Upper lobe of left lung (tissue), 6 donors: ENCODE measurements around the gene FAM200A. TPM values are rescaled to one million over a fixed set of nuclear protein-coding genes. Genes with fewer than 3 reads are reported as not detected.

Source experiments
- ATAC-seq, 2 donors: fragments of 200-7000 bp; cut with Tn5 transposase; one replicate each; pipeline ENCODE4 v1.9.1; 2022; ENCODE audit warnings: mild to moderate bottlenecking in 2 of 2, moderate library complexity in 2 of 2; ENCODE audit not compliant: low FRiP score in 2 of 2
- DNase-seq, 2 donors: peaks; one replicate each; pipeline ENCODE4 v3.0.0-alpha.2; 2019 to 2020
- H3K27ac ChIP-seq, 4 donors: fragments of 200-600 bp; sonication (generic); one replicate each; pipeline ENCODE4 v1.5.1; 2016 to 2019
- H3K27me3 ChIP-seq, 4 donors: fragments of 200-600 bp; sonication (generic); one replicate each; pipeline ENCODE4 v1.5.1; 2017 to 2019
- H3K36me3 ChIP-seq, 4 donors: fragments of 200-600 bp; sonication (generic); one replicate each; pipeline ENCODE4 v1.5.1; 2016 to 2019
- H3K4me1 ChIP-seq, 4 donors: fragments of 200-600 bp; sonication (generic); one replicate each; pipeline ENCODE4 v1.5.1; 2018 to 2019
- H3K4me3 ChIP-seq, 4 donors: fragments of 200-600 bp; sonication (generic); one replicate each; pipeline ENCODE4 v1.5.1; 2017 to 2019; ENCODE audit warnings: mild to moderate bottlenecking in 2 of 4, moderate library complexity in 1 of 4
- H3K9me3 ChIP-seq, 4 donors: fragments of 200-600 bp; sonication (generic); one replicate each; pipeline ENCODE4 v1.5.1; 2018 to 2019
- CTCF ChIP-seq, 6 experiments: fragments of 450-650 bp in 4 of 6; fragments of 200-600 bp in 2 of 6; sonication (generic) in 2 of 6; IDR thresholded peaks; one replicate each; pipeline ENCODE4 v1.5.1; 2016 to 2019; ENCODE audit warnings: antibody characterized with exemption in 6 of 6
- EP300 ChIP-seq, 4 donors: sonication (generic); formaldehyde crosslinking; IDR thresholded peaks; one replicate each; pipeline ENCODE4 v1.5.1; 2017; ENCODE audit warnings: antibody characterized with exemption in 4 of 4, control low read depth in 2 of 4
- POLR2A ChIP-seq, 4 donors: fragments of 450-650 bp; IDR thresholded peaks; one replicate each; pipeline ENCODE4 v1.5.1; 2016 to 2017; ENCODE audit warnings: antibody characterized with exemption in 4 of 4, mild to moderate bottlenecking in 2 of 4
- POLR2AphosphoS5 ChIP-seq, 2 donors: sonication (generic); formaldehyde crosslinking; IDR thresholded peaks; one replicate each; pipeline ENCODE4 v1.5.1; 2017; ENCODE audit warnings: antibody characterized with exemption in 2 of 2
- WGBS, 2 donors: methylation state at CpG; one replicate each; pipeline ENCODE4 v1.1.5; 2017 to 2018; 5-methylcytosine and 5-hydroxymethylcytosine counted together
- total RNA-seq, 6 donors: library from RNA; depleted of rRNA in 4 of 6; stranded (reverse); fragments of >200 nt in 4 of 6; gene quantifications; one replicate each; pipeline versions ENCODE4 v1.1.0 to v1.2.1, GENCODE V29; 2016 to 2021
- donor health status: DM: no; HTN: no; CAD: no; lungs with moderate emphysema.
- donor health status: DM: no; HTN: yes; CAD: no; lungs with severe emphysema.

The FAM200A gene
- total RNA-seq, 6 donors from 2014 or later, result 1.7 to 9.9 (median 5.1) TPM

DNA sequence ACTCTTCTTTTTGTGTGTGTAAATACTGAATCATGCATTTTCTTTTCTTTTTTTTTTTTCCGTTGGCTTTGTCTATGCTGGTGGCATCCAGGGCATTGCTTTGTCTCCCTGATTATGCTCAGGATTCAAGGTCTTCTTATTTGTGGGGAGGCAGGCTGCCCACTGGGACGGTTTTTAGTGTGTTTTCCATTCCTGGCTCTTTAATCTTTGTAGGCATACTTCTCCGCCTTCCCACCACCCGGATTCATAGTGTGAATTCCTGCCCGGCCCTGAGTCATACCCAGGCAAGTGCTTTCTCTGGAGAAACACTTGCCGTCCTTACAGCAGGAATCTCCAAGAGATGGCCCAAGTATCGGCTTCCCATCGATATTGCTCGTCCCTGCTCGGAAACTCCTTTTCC is 11.7 kb upstream of the FAM200A start:
- no peak for TF ChIP-seq CTCF (IDR thresholded peaks at IDR 0.05)
- no peak for TF ChIP-seq POLR2AphosphoS5 (IDR thresholded peaks at IDR 0.05)
- Histone ChIP-seq H3K27me3 (no peaks in the 10 kb centered on the region), H3K4me1 (peaks cover 14 to 29% (median 20%) of the 10 kb centered on the region in 4 donors), H3K36me3 (peaks cover 21 to 74% (median 57%) of the 10 kb centered on the region in 4 donors), H3K4me3 (no peak overlapping the region), H3K9me3 (no peaks in the 10 kb centered on the region), H3K27ac (peak overlapping the region in 1 of 4 donors; percentile 35)
- DNase-seq, result no peak
- 87 to 93% methylated on average over 10 of the region's 10 CpGs for WGBS, 2 donors
- no peak for ATAC-seq

- no peak overlapping the region for H3K4me3 ChIP-seq
- ATAC-seq (peak in 1 of 2 donors; percentile 56), DNase-seq (no peak)
- no peaks in the 10 kb centered on the region for H3K9me3 ChIP-seq
- WGBS, 2 donors, result 46 to 55% methylated on average over 2 of the region's 2 CpGs
- H3K27ac ChIP-seq, result peak overlapping the region in 2 of 4 donors; percentile 35 to 57
- H3K36me3 ChIP-seq, result peaks cover 21 to 73% (median 55%) of the 10 kb centered on the region in 4 donors
- H3K27me3 ChIP-seq, result no peaks in the 10 kb centered on the region
- H3K4me1 ChIP-seq, result peaks cover 14 to 30% (median 20%) of the 10 kb centered on the region in 4 donors
- no peak for TF ChIP-seq CTCF (IDR thresholded peaks at IDR 0.05)
- peak; percentile 13 to 38 for TF ChIP-seq POLR2AphosphoS5 (IDR thresholded peaks at IDR 0.05)
- no peak for TF ChIP-seq POLR2A (IDR thresholded peaks at IDR 0.05)
Measured at GRCh38 chr7:99562832-99563231, 10.9 kb upstream of the FAM200A start.

- Histone ChIP-seq H3K4me1 (peaks cover 18 to 35% (median 23%) of the 10 kb centered on the region in 4 donors), H3K27ac (peak overlapping the region in 2 of 4 donors; percentile 35 to 57), H3K27me3 (no peaks in the 10 kb centered on the region), H3K36me3 (peaks cover 21 to 70% (median 53%) of the 10 kb centered on the region in 4 donors), H3K4me3 (no peak overlapping the region), H3K9me3 (no peaks in the 10 kb centered on the region)
- 90 to 91% methylated on average over 9 of the region's 9 CpGs for WGBS, 2 donors
- TF ChIP-seq EP300 (IDR thresholded peaks at IDR 0.05) (no peak), POLR2A (IDR thresholded peaks at IDR 0.05) (no peak), CTCF (IDR thresholded peaks at IDR 0.05) (no peak), POLR2AphosphoS5 (IDR thresholded peaks at IDR 0.05) (no peak)
- ATAC-seq (no peak), DNase-seq (no peak)
Measured at GRCh38 chr7:99562114-99562784, 10.3 kb upstream of the FAM200A start.

DNA sequence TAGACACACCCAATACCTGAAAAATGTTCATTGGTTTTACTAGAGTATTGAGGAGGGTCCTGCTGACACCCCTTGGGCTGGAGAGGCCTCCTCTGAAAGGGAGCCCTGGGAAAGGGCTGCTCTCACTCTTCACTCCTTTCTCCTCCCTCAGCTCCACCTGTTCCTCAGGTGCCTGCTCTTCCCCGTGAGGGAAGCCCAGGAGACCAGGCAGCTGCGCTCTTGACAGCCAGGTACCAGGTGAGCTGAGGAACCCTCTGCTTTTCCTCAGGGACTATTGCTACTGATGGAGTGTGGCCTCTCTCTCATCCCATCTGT is 9.8 kb upstream of the FAM200A start:
- TF ChIP-seq CTCF (IDR thresholded peaks at IDR 0.05) (no peak), EP300 (IDR thresholded peaks at IDR 0.05) (no peak), POLR2A (IDR thresholded peaks at IDR 0.05) (no peak), POLR2AphosphoS5 (IDR thresholded peaks at IDR 0.05) (no peak)
- Histone ChIP-seq H3K36me3 (peaks cover 21 to 69% (median 52%) of the 10 kb centered on the region in 4 donors), H3K4me1 (peaks cover 23 to 41% (median 28%) of the 10 kb centered on the region in 4 donors), H3K27me3 (no peaks in the 10 kb centered on the region), H3K27ac (peak overlapping the region in 1 of 4 donors; percentile 19), H3K4me3 (no peak overlapping the region), H3K9me3 (no peaks in the 10 kb centered on the region)
- 92 to 95% methylated on average over 2 of the region's 2 CpGs for WGBS, 2 donors
- ATAC-seq (no peak), DNase-seq (no peak)
